DOHH2 (cell line): ENCODE measurements around the gene SCGB3A1.

Experiments
- CTCF ChIP-seq: fragments of 200-600 bp; sonication (generic); IDR thresholded peaks from one replicate; pipeline ENCODE4 v1.5.1; 2014; ENCODE audit warnings: antibody characterized with exemption, mild to moderate bottlenecking, low read depth, low read length; ENCODE audit not compliant: poor library complexity, severe bottlenecking
- EZH2phosphoT487 ChIP-seq: fragments of 200-600 bp; sonication (generic); IDR thresholded peaks from 2 replicates; pipeline ENCODE4 v1.6.1; 2017; ENCODE audit warnings: borderline replicate concordance, mild to moderate bottlenecking, antibody characterized with exemption, low read length, moderate library complexity, mixed read lengths

- TF ChIP-seq CTCF (no peak), EZH2phosphoT487 (no peak)
Measured at GRCh38 chr5:180639287-180639686, 48.0 kb upstream of the SCGB3A1 start.
